PC-3 (cell line): Measurements from ENCODE around the gene UCKL1. TPM values are rescaled to one million over a fixed set of nuclear protein-coding genes. Genes with fewer than 3 reads are reported as not detected.

ENCODE experiments used
- ATAC-seq: fragments of 200-7000 bp; cut with Tn5 transposase; 2 replicates; pipeline ENCODE4 v1.9.1; 2020; ENCODE audit warnings: mild to moderate bottlenecking, moderate library complexity
- BruUV-seq: library from RNA; stranded (reverse); fragments of 400-500 nt; replicated peaks from 2 replicates; lab custom pipeline; 2021; lab: Mats Ljungman, UMichigan
- CTCF ChIA-PET: fragments of 300-600 bp; sonication (Branson Sonifier 250); formaldehyde crosslinking; loops from one replicate; lab custom pipeline; 2022; ENCODE audit warnings: antibody characterized with exemption; lab: Charles Lee
- POLR2A ChIA-PET: fragments of 300-600 bp; sonication (Branson Sonifier 250); formaldehyde crosslinking; loops from one replicate; lab custom pipeline; 2022; ENCODE audit warnings: antibody characterized with exemption; ENCODE audit not compliant: unreplicated experiment; lab: Charles Lee
- DNase-seq: peaks from one replicate; pipeline ENCODE4 v3.0.0-alpha.2; 2015
- H2AFZ ChIP-seq: fragments of 300-600 bp; sonication (generic); 2 replicates; pipeline ENCODE4 v1.6.0; 2016; ENCODE audit warnings: antibody characterized with exemption, low read length
- H3F3A ChIP-seq: fragments of 300-600 bp; sonication (generic); one replicate; pipeline ENCODE4 v1.6.0; 2017; ENCODE audit warnings: antibody characterized with exemption, low read length, control low read depth, mild to moderate bottlenecking; ENCODE audit not compliant: unreplicated experiment
- H3K27ac ChIP-seq: fragments of 300-600 bp; sonication (generic); 2 replicates; pipeline ENCODE4 v1.5.1; 2016; ENCODE audit warnings: mild to moderate bottlenecking, low read length
- H3K27me3 ChIP-seq: fragments of 300-600 bp; sonication (generic); 2 replicates; pipeline ENCODE4 v1.6.1; 2016; ENCODE audit warnings: low read length, mixed read lengths
- H3K36me3 ChIP-seq: fragments of 300-600 bp; sonication (generic); 2 replicates; pipeline ENCODE4 v1.6.1; 2016; ENCODE audit warnings: low read depth, mixed run types, low read length, mixed read lengths
- H3K4me1 ChIP-seq: fragments of 300-600 bp; sonication (generic); 2 replicates; pipeline ENCODE4 v1.5.1; 2016; ENCODE audit warnings: low read length; ENCODE audit not compliant: insufficient read depth
- H3K4me2 ChIP-seq: fragments of 300-600 bp; sonication (generic); 2 replicates; pipeline ENCODE4 v1.6.0; 2016; ENCODE audit warnings: low read length
- H3K4me3 ChIP-seq: fragments of 300-600 bp; sonication (generic); 2 replicates; pipeline ENCODE4 v1.5.1; 2016; ENCODE audit warnings: mild to moderate bottlenecking, low read length, mixed read lengths
- H3K79me2 ChIP-seq: fragments of 300-600 bp; sonication (generic); 2 replicates; pipeline ENCODE4 v1.6.1; 2017; ENCODE audit warnings: low read length, mixed read lengths
- H3K9ac ChIP-seq: fragments of 300-600 bp; sonication (generic); 2 replicates; pipeline ENCODE4 v1.6.0; 2016; ENCODE audit warnings: mild to moderate bottlenecking, low read length
- H3K9me2 ChIP-seq: fragments of 300-600 bp; sonication (generic); replicated peaks from 2 replicates; pipeline ENCODE4 v1.6.1; 2016; ENCODE audit warnings: mixed run types, low read length, mixed read lengths
- H3K9me3 ChIP-seq: fragments of 300-600 bp; sonication (generic); 2 replicates; pipeline ENCODE4 v1.6.1; 2016; ENCODE audit warnings: low read length, mixed read lengths
- H4K20me1 ChIP-seq: fragments of 300-600 bp; sonication (generic); 2 replicates; pipeline ENCODE4 v1.6.1; 2016; ENCODE audit warnings: low read length, mixed read lengths
- CTCF ChIP-seq: fragments of 300-600 bp; sonication (generic); conservative IDR thresholded peaks from 2 replicates; pipeline ENCODE4 v1.5.1; 2017; ENCODE audit warnings: antibody characterized with exemption, low read depth, mild to moderate bottlenecking, low read length
- EZH2 ChIP-seq: fragments of 300-600 bp; sonication (generic); IDR thresholded peaks from one replicate; pipeline ENCODE4 v1.6.1; 2017; ENCODE audit warnings: antibody characterized with exemption, mild to moderate bottlenecking, low read length; ENCODE audit not compliant: unreplicated experiment
- EZH2phosphoT487 ChIP-seq: fragments of 300-600 bp; sonication (generic); IDR thresholded peaks from 2 replicates; pipeline ENCODE4 v1.6.1; 2018; ENCODE audit warnings: mild to moderate bottlenecking, antibody characterized with exemption, low read length, borderline replicate concordance
- intact Hi-C: fragments of 100-400 bp; cut with micrococcal nuclease; formaldehyde crosslinking; loops from 2 replicates; pipeline ENCODE4 v1.9.0; 2023
- total RNA-seq: library from RNA; depleted of rRNA; stranded (reverse); fragments of >200 nt; gene quantifications from 2 replicates; pipeline ENCODE4 v1.2.3, GENCODE V29; 2014

The UCKL1 gene
- total RNA-seq, 1 experiment from 2014 or later: 37.2 TPM

GRCh38 chr20:63950701-63951397 is 5.4 kb downstream of the UCKL1 start:
- TF ChIP-seq CTCF (no peak), EZH2 (no peak), EZH2phosphoT487 (no peak)
- Histone ChIP-seq H3K9me3 (no peaks in the 10 kb centered on the region), H3K9ac (no peak overlapping the region), H3K4me3 (no peak overlapping the region), H3K4me1 (peaks cover 29% of the 10 kb centered on the region), H3F3A (no peaks in the 10 kb centered on the region), H3K27me3 (no peaks in the 10 kb centered on the region), H3K9me2 (no peaks in the 10 kb centered on the region), H3K4me2 (no peak overlapping the region), H4K20me1 (peaks cover 74% of the 10 kb centered on the region), H3K79me2 (peaks cover 98% of the 10 kb centered on the region), H3K27ac (no peak overlapping the region), H3K36me3 (no peaks in the 10 kb centered on the region; the same call in 1 of the 2 replicates), H2AFZ (no peak overlapping the region)
- intact Hi-C loops: no loop called here
- ChIA-PET CTCF (no interaction called here), POLR2A (no interaction called here)
- DNase-seq: no peak
- no peak for ATAC-seq
- no TSS peak for BruUV-seq

- H3K4me2 ChIP-seq: no peak overlapping the region
- peaks cover 10% of the 10 kb centered on the region; the same call in 1 of the 2 replicates for H3K4me1 ChIP-seq
- H3K9me3 ChIP-seq: no peaks in the 10 kb centered on the region
- peaks cover 7% of the 10 kb centered on the region for H3K36me3 ChIP-seq
- POLR2A ChIA-PET: no interaction called here
- peaks cover 72% of the 10 kb centered on the region for H3K79me2 ChIP-seq
- H4K20me1 ChIP-seq: peaks cover 59% of the 10 kb centered on the region
- no peak overlapping the region for H3K4me3 ChIP-seq
- BruUV-seq: no TSS peak
- no peak overlapping the region for H2AFZ ChIP-seq
- CTCF ChIA-PET: interaction anchor here (0.6 kb wide), 1 partner anchor 56 kb away, joined by 5 read pairs; no protein-coding TSS in a partner anchor
- H3F3A ChIP-seq: peaks cover under 1% of the 10 kb centered on the region
- H3K27ac ChIP-seq: no peak overlapping the region
- H3K9me2 ChIP-seq: no peaks in the 10 kb centered on the region
- H3K9ac ChIP-seq: no peak overlapping the region
- no peak for DNase-seq
- TF ChIP-seq EZH2phosphoT487 (no peak), EZH2 (no peak), CTCF (no peak)
- no peak; the same call in 1 of the 2 replicates for ATAC-seq
- intact Hi-C loops: no loop called here
- no peaks in the 10 kb centered on the region for H3K27me3 ChIP-seq
Measured at GRCh38 chr20:63947638-63948456, 8.4 kb downstream of the UCKL1 start.
